ENCODE data around the gene IFNB1.

IFNB1 gene

DNA sequence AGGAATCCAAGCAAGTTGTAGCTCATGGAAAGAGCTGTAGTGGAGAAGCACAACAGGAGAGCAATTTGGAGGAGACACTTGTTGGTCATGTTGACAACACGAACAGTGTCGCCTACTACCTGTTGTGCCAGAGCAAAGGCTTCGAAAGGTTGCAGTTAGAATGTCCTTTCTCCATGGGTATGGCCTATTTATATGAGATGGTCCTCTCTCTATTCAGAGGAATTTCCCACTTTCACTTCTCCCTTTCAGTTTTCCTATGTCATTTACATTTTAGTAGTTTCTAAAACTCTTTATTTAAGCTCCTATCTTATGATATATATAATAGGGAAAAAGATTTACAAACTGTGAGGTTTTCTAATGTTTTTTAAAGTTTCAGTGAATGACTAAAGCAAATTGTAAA, at the start of gene IFNB1:
Gene IFNB1, minus strand, starts transcription at position 162 of the 400 bp plus-strand sequence. Its CDS starts 73 bp downstream, at position 89.
- no peak for DNase-seq (ENCODE audit: low read depth)

DNA sequence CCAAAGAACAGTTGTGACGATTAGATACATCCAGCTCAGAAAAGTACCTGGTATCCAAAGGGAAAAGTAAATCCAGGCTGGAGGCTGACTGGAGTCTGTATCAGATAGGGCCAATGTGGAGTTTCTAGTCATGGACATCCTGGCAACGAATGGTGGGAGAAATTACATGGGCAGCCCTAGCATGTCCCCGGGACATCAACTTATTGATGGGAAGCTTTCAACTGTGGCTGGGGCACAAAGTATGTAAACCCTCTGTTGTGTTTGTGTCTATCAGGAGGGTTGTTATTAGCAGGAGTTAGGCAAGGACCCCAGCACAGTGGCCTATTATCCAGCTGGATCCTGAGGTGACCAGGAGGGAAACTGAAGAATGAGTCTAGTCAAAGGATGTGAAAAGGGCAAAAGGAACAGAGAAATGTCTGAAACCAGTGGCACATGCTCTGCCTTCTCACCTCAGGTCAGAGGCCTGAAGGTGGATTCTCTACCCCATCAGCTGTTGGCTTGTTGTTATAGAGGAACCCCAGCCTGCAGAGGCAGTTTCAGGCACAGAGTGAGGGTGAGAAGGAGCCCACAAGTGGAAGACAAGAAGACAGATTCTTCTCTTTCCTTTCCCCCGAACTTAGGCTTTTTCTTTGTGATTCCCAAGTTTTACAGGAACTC, 44.0 kb upstream of the IFNB1 start:
- no peak for DNase-seq (ENCODE audit: low read depth)

DNA sequence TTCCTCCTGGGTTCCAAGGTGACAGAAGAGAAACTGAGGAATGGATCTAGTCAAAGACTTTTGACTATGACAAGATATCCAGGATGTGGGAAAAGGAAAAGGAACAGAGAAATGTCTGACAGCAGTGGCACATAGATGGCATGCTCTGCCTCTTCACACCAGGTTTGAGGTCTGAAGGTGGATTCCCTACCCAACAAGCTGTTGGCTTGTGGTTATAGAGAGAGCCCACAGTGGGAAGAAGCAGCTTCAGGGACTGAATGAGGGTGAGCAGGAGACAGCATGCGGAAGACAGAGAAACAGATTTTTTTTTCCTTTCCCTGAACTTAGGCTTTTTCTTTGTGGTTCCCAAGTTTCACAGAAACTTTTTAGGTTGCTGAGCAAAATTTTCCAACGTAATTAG, 43.3 kb upstream of the IFNB1 start:
- no peak for DNase-seq (ENCODE audit: low read depth)

DNA sequence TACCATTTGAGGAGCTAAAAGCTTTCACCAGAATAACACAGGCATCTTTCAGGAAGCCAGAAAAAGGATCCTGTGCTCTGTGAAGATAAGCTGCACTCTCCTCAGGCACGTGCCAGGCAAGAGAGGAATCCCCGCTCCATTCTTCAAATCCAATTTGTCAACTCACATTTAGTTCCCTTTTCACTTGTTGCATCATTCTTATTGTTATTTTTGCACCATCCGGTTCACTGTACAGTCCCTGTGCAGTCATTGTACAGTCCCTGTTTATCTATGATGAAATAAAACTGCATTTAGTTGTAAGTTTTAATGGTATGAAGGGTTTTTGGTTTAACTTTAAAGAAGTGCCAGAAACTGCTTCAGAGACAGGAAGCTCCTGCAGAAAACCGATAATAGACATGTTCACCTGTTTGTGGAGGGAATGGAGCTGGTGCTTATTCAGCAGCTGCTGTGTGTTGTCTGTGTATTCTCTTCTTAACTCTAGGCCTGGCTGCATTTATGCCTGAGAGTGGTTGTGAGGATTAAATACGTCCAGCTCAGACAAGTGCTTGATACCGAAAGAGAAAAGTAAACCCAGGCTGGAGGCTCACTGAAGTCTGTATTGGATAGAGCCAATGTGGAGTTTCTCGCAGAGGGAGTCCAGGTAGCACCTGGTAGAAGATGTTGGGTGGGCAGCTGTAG, 41.5 kb upstream of the IFNB1 start:
- no peak for DNase-seq (ENCODE audit: low read depth)

DNA sequence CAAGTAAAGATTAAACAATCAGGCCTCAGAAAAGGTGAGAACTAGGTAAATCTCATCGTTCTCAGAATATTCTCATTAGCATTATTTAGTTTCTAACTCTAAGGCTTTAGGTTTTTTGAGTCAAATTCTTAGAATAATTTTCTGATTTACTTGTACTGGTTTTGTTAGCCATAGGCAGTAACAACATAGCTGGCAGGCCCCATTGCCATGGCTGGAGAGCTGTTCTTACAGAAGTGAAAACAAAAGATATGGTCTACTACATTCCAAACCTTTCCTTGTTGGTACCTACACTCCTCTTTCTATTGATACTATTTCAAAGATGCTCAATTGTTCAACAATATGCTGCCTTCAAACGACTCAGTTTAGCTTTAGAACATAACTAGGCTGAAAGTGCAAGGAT, 36.6 kb upstream of the IFNB1 start:
- no peak for DNase-seq (ENCODE audit: low read depth)

DNA sequence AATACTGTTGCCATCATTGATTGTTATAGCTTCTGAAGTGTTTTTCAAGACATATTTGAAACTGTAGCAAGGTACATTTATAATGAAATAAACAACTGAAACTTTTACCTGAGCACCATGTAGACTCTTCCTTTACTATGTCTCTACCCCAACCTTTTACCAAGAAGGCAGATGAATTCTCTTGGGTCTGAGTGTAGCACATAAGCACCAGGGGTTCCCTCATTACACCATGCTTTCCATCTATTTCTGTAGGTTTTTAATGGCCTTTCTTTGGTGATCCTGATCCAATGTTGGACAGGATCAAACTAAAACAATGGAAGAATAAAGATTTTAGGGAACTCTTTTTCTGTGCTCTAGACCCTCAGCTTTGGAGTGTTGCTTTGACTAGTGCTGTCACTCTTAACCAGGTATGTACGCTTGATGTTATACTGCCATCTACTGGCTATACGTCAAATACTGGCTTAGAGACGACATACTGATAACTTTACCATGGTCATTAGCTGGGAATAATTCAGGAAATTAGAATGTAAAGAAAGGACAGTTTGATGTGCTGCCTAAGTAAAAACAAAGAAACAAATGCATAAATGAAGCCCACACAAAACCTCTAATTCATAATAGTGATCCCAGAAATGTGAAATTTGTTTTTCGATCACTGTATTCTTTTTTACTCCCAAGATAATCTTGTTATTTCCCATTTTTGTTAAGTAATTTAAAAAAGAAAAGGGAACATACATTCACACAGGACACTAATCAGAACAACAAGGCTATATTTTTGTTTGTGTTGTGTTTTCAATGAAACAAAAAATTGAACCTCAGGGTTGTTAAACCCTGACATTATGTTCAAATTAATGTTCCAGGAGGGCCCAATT, 33.2 kb upstream of the IFNB1 start:
- peak; percentile 74 for DNase-seq (ENCODE audit: low read depth)

DNA sequence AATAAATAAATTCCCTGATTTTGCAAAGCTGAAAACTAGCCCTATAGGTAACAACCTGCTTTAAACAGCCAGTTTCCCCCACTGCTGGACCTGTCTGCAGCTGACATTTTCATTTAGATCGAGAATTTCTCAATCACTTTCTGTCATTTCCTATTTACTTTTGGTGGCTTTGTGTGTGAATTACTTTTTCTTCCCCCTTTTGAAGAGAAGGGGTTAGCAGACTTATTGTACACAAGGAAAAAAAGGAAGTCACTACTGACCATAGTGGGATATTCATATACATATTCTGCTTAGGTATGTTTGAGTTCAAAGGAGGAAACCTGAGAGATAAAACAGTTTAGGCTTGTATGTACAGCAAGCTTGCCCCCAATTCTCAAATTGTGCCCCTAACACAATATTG, 27.0 kb upstream of the IFNB1 start:
- no peak for DNase-seq (ENCODE audit: low read depth)

DNA sequence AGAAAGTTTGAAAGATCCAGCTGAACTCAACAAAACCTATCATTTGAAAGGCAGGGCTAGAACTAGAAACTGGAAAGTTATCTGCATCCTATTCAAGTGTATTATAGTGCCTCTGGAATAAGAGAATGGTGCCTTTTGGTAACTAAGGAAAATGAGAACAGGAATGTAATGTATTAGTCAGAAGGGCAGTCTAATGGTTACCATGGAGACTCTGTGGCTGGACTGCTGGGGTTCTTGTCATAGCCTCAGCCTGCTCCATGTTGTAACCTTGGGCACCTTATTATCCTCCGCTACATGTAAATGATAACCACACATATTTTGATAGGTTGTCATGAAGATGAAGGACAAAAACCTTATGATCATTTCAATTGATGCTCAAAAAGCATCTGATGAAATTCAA, 24.6 kb upstream of the IFNB1 start:
- DNase-seq (ENCODE audit: low read depth), result peak; percentile 20

DNA sequence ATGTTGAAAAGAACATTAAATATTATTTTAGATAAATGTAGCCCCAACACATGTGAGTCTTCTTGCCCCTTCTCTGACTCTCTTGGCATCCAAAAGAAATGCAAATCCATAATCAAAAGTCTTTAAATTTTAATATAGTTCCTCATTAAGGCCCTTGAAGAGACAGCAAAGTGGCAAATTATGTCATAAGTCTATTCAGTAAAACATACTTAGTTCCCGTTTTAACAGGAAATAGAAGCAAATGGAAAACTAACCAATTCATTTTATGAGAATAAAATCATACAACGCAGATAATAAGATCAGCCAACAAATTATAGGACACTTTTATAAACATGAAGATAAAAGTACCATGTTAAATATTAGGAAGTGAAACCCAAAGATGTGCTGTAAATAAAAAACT, 20.1 kb upstream of the IFNB1 start:
- no peak for DNase-seq (ENCODE audit: low read depth)

DNA sequence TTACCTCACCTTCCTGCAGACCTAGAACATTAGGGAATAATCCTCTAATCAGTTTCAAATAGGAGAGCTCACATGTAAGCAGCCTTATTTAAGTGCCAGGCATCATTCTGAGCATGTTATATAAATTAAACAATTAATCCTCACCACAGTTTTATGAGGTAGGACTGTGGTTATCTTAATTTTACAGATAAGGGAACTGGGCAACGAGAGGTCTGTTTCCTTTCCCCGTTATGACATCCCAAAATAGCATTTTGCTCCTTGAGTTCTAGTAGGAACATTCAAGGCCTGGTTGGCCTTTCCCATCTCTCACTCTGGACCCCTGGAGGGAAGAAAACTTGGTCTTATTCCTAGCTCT, 19.1 kb upstream of the IFNB1 start:
- DNase-seq (ENCODE audit: low read depth), result peak; percentile 27

DNA sequence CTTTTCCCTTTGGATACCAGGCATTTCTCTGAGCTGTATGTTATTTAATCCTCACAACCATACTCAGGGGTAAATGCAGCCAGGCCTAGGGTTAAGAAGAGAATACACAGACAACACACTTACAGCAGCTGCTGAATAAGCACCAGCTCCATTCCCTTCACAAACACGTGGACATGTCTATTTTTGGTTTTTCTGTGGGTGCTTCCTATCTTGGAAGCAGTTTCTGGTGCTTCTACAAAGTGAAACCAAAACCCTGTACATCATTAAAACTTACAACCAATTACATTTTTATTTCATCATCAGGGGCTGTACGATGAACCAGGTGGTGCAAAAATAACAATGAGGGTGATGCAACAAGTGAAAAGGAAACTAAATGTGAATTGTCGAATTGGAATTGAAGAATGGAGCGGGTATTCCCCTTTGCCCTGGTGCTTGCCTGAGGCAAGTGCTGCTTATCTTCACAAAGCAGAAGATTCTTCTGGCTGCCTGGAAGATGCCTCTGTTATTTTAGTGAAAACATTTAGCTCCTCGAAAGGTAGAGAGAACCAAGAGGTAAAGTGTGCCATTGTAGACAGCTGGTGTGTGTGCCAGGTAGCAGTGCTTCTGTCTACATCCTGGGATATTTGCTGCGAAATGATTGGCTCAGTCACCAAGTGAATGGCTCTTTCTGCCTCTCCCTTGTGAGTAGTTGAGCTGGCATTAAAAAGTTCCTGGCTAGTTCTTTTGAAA, 18.6 kb upstream of the IFNB1 start:
- peak; percentile 71 for DNase-seq (ENCODE audit: low read depth)

DNA sequence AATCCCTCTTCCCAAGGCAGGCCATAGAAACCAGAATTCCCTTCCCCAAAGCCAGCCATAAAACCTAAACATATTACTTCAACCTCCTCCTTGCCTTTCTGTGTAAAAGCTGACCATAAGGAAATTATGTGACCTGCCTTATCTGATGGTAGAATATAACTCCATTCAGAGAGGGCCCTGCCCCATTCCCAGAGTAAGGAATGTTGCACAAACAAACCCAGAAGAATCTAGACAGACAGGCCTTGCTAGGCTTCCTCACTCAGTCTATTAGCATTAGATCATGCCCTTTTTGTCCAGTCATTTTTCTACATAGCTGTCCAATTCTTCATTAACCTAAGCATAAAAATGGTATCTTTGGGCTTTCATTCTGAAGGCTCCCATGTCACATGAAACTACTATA, 17.8 kb upstream of the IFNB1 start:
- peak; percentile 13 for DNase-seq (ENCODE audit: low read depth)

DNA sequence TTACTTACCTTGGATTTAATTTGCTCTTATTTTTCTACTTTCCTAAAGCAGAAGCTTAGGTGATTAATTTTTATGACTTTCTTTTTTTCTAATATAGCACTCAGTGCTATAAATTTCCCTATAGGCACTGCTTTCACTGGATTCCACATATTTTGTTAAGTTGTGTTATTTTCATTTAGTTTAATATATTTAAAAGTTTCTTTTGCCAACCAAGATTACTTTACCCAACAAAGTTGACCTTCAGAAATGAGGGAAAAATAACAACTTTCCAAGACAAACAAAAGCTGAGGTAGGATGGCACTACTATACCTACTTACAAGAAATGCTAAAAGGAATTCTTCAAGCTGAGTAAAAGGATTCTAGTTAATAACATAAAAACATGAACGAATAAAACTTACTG, 8.8 kb upstream of the IFNB1 start:
- DNase-seq (ENCODE audit: low read depth), result no peak

DNA sequence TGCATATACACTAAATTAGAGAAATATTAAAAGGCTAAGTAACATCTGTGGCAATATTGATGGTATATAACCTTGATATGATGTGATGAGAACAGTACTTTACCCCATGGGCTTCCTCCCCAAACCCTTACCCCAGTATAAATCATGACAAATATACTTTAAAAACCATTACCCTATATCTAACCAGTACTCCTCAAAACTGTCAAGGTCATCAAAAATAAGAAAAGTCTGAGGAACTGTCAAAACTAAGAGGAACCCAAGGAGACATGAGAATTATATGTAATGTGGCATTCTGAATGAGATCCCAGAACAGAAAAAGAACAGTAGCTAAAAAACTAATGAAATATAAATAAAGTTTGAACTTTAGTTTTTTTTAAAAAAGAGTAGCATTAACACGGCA, 7.3 kb upstream of the IFNB1 start:
- DNase-seq (ENCODE audit: low read depth), result no peak

DNA sequence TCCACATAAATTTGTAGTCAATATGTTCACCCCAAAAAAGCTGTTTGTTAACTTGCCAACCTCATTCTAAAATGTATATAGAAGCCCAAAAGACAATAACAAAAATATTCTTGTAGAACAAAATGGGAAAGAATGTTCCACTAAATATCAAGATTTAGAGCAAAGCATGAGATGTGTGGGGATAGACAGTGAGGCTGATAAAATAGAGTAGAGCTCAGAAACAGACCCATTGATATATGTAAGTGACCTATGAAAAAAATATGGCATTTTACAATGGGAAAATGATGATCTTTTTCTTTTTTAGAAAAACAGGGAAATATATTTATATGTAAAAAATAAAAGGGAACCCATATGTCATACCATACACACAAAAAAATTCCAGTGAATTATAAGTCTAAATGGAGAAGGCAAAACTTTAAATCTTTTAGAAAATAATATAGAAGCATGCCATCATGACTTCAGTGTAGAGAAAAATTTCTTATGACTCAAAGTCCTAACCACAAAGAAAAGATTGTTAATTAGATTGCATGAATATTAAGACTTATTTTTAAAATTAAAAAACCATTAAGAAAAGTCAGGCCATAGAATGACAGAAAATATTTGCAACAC, 6.6 kb upstream of the IFNB1 start:
- no peak for DNase-seq (ENCODE audit: low read depth)

DNA sequence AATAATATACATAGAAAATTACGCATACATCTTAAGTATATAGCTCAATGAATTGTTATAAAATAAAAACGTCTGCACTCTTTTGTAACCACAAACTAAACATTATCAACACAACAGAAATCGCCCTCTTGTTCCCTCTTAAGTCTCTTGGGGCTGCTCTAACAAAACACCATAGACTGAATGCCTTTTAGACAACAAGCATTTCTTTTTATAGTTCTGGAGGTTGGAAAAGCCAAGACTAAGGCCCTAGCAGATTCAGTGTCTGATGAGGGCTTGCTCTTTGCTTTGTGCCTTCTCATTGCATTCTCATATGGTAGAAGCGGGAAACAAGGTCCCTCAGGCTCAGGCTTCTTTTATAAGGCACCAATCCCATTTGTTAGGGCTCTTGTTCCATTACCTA, 4.9 kb upstream of the IFNB1 start:
- no peak for DNase-seq (ENCODE audit: low read depth)

DNA sequence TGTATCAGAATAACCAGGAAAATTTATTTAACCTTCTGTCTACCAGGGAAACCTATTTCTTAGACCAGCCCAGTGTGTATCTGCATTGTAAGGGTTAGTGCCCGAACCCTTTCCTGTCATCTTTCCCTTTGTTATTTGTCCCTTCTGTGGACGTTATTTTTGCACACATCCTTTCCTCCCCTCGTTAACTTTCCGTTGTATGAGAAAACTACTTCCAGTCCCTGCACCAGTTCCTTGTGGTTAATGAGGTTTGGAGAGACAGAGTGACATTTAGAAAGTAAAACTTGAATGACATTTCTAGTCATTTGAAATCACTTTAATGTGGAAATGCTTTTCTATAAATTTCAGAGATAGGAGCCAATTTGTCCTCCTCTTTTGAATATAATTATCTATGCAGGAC, 4.3 kb upstream of the IFNB1 start:
- DNase-seq (ENCODE audit: low read depth), result no peak

DNA sequence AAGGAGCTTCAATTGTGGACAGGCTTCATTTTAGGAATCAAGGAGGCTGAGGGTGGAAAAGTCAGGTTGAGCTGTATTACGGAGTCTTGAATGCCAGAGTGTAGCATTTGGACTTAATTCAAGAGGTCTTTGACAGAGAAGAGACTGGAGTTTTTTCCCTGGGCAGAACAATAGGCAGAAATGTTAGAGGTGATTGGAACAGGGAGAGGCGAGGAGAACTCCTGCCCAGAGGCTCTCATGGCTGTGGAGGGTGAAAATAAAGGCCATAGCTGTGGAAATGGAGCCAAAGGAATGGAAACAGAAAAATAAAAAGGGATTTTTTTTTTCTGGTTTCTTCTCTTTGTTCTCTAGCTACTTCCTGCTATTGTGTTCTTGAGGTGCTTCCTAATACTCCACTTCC, 3.7 kb upstream of the IFNB1 start:
- DNase-seq (ENCODE audit: low read depth), result no peak

DNA sequence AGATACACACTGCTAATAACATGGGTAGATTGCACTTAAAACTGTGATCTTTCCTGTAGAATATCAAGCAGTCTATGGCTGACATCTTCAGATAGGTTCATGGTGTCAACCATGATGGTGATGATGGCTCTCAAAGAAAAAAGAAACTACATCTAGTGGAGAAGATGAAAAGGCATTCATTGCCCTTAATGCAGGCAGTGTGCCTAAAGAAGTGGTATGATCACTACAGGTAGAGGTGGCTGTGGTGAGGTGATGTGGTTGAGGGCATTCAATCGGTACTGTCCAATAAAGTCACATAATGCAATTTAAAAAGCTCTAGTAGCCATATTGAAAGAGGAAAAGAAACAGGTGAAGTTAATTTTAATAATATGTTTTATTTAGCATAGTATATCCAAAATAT, 3.1 kb upstream of the IFNB1 start:
- no peak for DNase-seq (ENCODE audit: low read depth)

DNA sequence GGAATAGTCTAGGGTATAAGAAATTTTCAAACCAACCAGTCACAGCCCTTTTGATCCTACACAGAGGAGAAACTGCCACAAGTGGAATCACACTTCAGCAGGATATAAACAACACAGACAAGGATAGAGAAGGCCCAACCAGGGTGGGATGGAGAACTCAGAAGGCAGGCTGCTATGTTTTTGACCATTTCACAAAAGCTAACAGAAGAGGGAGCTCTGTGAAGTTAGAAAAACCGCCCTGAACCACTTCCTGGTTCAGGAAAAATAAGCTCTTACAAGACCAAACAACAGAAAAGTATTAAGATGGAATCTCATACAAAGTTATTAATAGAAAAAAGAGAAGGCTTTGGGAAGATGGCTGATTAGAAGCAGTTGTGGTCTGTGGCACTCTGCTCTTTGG, 960 bp upstream of the IFNB1 start:
- DNase-seq (ENCODE audit: low read depth), result peak; percentile 7

DNA sequence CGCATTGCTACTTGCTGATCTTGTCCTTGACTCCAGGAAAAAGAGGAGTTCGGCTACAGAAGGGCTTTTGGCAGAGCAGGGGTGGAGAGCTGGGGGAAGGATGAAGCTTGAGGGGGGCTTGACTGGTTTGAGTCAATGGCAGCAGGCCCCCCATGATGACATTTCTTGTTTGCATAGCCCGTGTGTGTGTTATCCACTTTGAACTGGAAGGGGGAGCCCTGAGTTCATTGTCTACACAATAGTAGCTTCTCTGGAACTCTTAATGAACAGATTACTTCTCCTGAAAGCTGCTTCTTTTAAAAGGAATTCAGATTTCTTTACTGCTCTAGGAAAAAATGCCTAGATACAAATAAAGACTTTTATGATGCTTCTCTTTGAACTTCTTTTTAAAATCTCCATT, 2.3 kb downstream of the IFNB1 start:
- DNase-seq (ENCODE audit: low read depth), result no peak

DNA sequence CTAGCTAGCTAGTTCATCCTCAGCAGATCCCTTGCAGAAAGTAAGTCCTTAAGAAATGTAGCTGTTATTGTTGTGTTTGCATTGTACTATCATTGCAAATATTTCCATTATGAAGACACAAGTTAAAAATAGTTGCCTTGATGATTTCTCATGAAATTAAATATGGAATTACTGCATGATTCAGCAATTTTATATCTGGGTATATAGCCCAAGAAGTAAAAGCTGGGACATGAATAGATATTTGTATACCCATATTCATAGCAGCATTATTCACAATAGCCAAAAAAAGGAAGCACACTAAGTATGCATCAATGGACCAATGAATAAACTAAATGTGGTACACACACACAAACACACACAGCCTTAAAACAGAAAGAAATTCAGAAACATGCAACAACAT, 6.8 kb downstream of the IFNB1 start:
- DNase-seq (ENCODE audit: low read depth), result no peak

All from amniotic epithelial cell (primary cell).